H9 (cell line): ENCODE measurements around the gene ZNF879. TPM values are rescaled to one million over a fixed set of nuclear protein-coding genes. Genes with fewer than 3 reads are reported as not detected.

Experiments used
- DNase-seq: peaks from one replicate; pipeline ENCODE4 v3.0.0-alpha.2; 2017
- H2AFZ ChIP-seq: one replicate; pipeline ENCODE4 v1.6.1; 2013; ENCODE audit warnings: mild to moderate bottlenecking, low read length, control low read depth, moderate library complexity
- H2AK5ac ChIP-seq: 2 replicates; pipeline ENCODE4 v1.6.1; 2013; ENCODE audit warnings: low read length, control low read depth, mixed read lengths; ENCODE audit not compliant: insufficient read length
- H2BK120ac ChIP-seq: one replicate; pipeline ENCODE4 v1.6.1; 2013; ENCODE audit warnings: low read depth, mild to moderate bottlenecking, low read length, control low read depth, inconsistent platforms; ENCODE audit not compliant: poor library complexity, severe bottlenecking
- H2BK12ac ChIP-seq: 2 replicates; pipeline ENCODE4 v1.6.1; 2013; ENCODE audit warnings: low read length, control low read depth, mixed read lengths, low read depth; ENCODE audit not compliant: insufficient read length
- H2BK15ac ChIP-seq: 2 replicates; pipeline ENCODE4 v1.6.1; 2013; ENCODE audit warnings: low read depth, low read length, control low read depth
- H2BK20ac ChIP-seq: one replicate; pipeline ENCODE4 v1.6.1; 2013; ENCODE audit warnings: low read depth, mild to moderate bottlenecking, low read length, control low read depth, inconsistent platforms; ENCODE audit not compliant: poor library complexity, severe bottlenecking
- H2BK5ac ChIP-seq: 2 replicates; pipeline ENCODE4 v1.6.1; 2013; ENCODE audit warnings: low read length, control low read depth, mixed read lengths; ENCODE audit not compliant: insufficient read length
- H3K14ac ChIP-seq: 2 replicates; pipeline ENCODE4 v1.6.1; 2013; ENCODE audit warnings: low read length, control low read depth; ENCODE audit not compliant: insufficient read depth
- H3K18ac ChIP-seq: 2 replicates; pipeline ENCODE4 v1.6.1; 2013; ENCODE audit warnings: low read depth, mild to moderate bottlenecking, mixed read lengths, low read length, control low read depth; ENCODE audit not compliant: insufficient read length
- H3K23ac ChIP-seq: 2 replicates; pipeline ENCODE4 v1.6.1; 2013; ENCODE audit warnings: low read length, control low read depth, mixed read lengths, low read depth; ENCODE audit not compliant: insufficient read length
- H3K23me2 ChIP-seq: 2 replicates; pipeline ENCODE4 v1.6.1; 2013; ENCODE audit warnings: low read depth, mild to moderate bottlenecking, mixed read lengths, low read length, control low read depth; ENCODE audit not compliant: insufficient read length, poor library complexity, severe bottlenecking
- H3K27ac ChIP-seq: 2 replicates; pipeline ENCODE4 v1.5.1; 2013; ENCODE audit warnings: low read length, control low read depth, mixed read lengths, low read depth; ENCODE audit not compliant: insufficient read length
- H3K27me3 ChIP-seq: 2 replicates; pipeline ENCODE4 v1.6.1; 2013; ENCODE audit warnings: low read length, control low read depth, inconsistent platforms; ENCODE audit not compliant: insufficient read depth
- H3K4ac ChIP-seq: 2 replicates; pipeline ENCODE4 v1.6.1; 2013; ENCODE audit warnings: low read depth, mild to moderate bottlenecking, control low read depth, inconsistent platforms, low read length, moderate library complexity
- H3K4me1 ChIP-seq: 2 replicates; pipeline ENCODE4 v1.6.1; 2013; ENCODE audit warnings: low read length, control low read depth, inconsistent platforms; ENCODE audit not compliant: insufficient read depth
- H3K4me2 ChIP-seq: 2 replicates; pipeline ENCODE4 v1.6.1; 2013; ENCODE audit warnings: low read length, control low read depth, mixed read lengths; ENCODE audit not compliant: insufficient read length, insufficient read depth
- H3K56ac ChIP-seq: 2 replicates; pipeline ENCODE4 v1.6.1; 2013; ENCODE audit warnings: low read depth, mild to moderate bottlenecking, mixed read lengths, low read length, control low read depth; ENCODE audit not compliant: insufficient read length
- H3K79me1 ChIP-seq: 2 replicates; pipeline ENCODE4 v1.6.1; 2013; ENCODE audit warnings: low read depth, mild to moderate bottlenecking, moderate library complexity, low read length, control low read depth, inconsistent platforms; ENCODE audit not compliant: insufficient read depth, poor library complexity, severe bottlenecking
- H3K79me2 ChIP-seq: 2 replicates; pipeline ENCODE4 v1.6.1; 2013; ENCODE audit warnings: low read length, control low read depth, inconsistent platforms; ENCODE audit not compliant: insufficient read depth
- H3K9ac ChIP-seq: 2 replicates; pipeline ENCODE4 v1.6.1; 2013; ENCODE audit warnings: low read length, control low read depth, mixed read lengths; ENCODE audit not compliant: insufficient read length; ENCODE audit errors: extremely low read depth
- H3K9me3 ChIP-seq: one replicate; pipeline ENCODE4 v1.6.1; 2013; ENCODE audit warnings: low read depth, low read length, inconsistent platforms; ENCODE audit not compliant: control insufficient read depth
- H3T11ph ChIP-seq: one replicate; pipeline ENCODE4 v1.6.1; 2013; ENCODE audit warnings: mild to moderate bottlenecking, low read length, control low read depth, inconsistent platforms
- H4K20me1 ChIP-seq: one replicate; pipeline ENCODE4 v1.6.1; 2013; ENCODE audit not compliant: control insufficient read depth, insufficient read length, insufficient read depth
- H4K5ac ChIP-seq: 2 replicates; pipeline ENCODE4 v1.6.1; 2013; ENCODE audit warnings: low read depth, mild to moderate bottlenecking, mixed read lengths, low read length, control low read depth; ENCODE audit not compliant: insufficient read length
- H4K8ac ChIP-seq: replicated peaks from 2 replicates; pipeline ENCODE4 v1.6.1; 2013; ENCODE audit warnings: low read length, control low read depth, mixed read lengths, low read depth; ENCODE audit not compliant: insufficient read length
- H4K91ac ChIP-seq: 2 replicates; pipeline ENCODE4 v1.6.1; 2013; ENCODE audit warnings: low read depth, mild to moderate bottlenecking, moderate library complexity, mixed read lengths, low read length, control low read depth; ENCODE audit not compliant: insufficient read length
- H3K27ac Mint-ChIP-seq, 3 experiments: 2 replicates in 2 of 3; 3 replicates in 1 of 3; pipeline ENCODE4 v1.8.0; 2020 to 2021; ENCODE audit warnings: mixed read lengths in 3 of 3, mild to moderate bottlenecking in 1 of 3, moderate library complexity in 1 of 3
- H3K27me3 Mint-ChIP-seq: 2 replicates; pipeline ENCODE4 v1.8.0; 2021; ENCODE audit warnings: low read depth, mild to moderate bottlenecking, moderate library complexity, mixed read lengths
- H3K36me3 Mint-ChIP-seq, 3 experiments: 2 replicates in 2 of 3; 3 replicates in 1 of 3; pipeline ENCODE4 v1.8.0; 2020 to 2021; ENCODE audit warnings: low read depth in 3 of 3, mixed read lengths in 3 of 3; ENCODE audit not compliant: insufficient read depth in 1 of 3
- H3K4me1 Mint-ChIP-seq, 2 experiments: 2 replicates each; pipeline ENCODE4 v1.8.0; 2020; ENCODE audit warnings: mixed read lengths in 2 of 2
- H3K4me3 Mint-ChIP-seq, 2 experiments: 2 replicates in 1 of 2; 3 replicates in 1 of 2; pipeline ENCODE4 v1.8.0; 2020 to 2021; ENCODE audit warnings: mild to moderate bottlenecking in 2 of 2, mixed read lengths in 2 of 2, moderate library complexity in 1 of 2
- H3K9me3 Mint-ChIP-seq, 2 experiments: 2 replicates in 1 of 2; 3 replicates in 1 of 2; pipeline ENCODE4 v1.8.0; 2020; ENCODE audit warnings: mild to moderate bottlenecking in 2 of 2, mixed read lengths in 2 of 2, moderate library complexity in 1 of 2
- WGBS: extraction: QIAGEN DNeasy Blood & Tissue Kit; methylation state at CpG from one replicate; pipeline ENCODE4 v1.1.7; 2013; ENCODE audit warnings: missing lambda C conversion rate, low lambda C conversion rate, mixed read lengths; ENCODE audit not compliant: insufficient read length; ENCODE audit errors: extremely low coverage; 5-methylcytosine and 5-hydroxymethylcytosine counted together
- total RNA-seq: library from RNA; stranded (reverse); gene quantifications from 2 replicates; pipeline ENCODE4 v1.2.1, GENCODE V29; 2021
- TF ChIP-seq, protein P1 (sequence below): fragments of 200-600 bp; sonication (generic); conservative IDR thresholded peaks from 3 replicates; pipeline ENCODE4 v1.8.0; 2021; ENCODE audit warnings: antibody characterized with exemption, mild to moderate bottlenecking

The ZNF879 gene
- total RNA-seq, 1 experiment from 2014 or later = 5.4 TPM

- H3K4me2 ChIP-seq = peak within 1 kb of the TSS; percentile 33
- no peaks in the 10 kb centered on the region for H3K79me1 ChIP-seq
- no peak within 1 kb of the TSS for H2BK20ac ChIP-seq
- H2AFZ ChIP-seq = no peak within 1 kb of the TSS
- Mint-ChIP-seq H3K9me3 (peaks cover 75 to 79% of the 10 kb centered on the region in 2 experiments), H3K4me1 (no peaks in the 10 kb centered on the region), H3K27ac (peak within 1 kb of the TSS in 1 of 3 experiments; percentile 65; a peak in 1 of 7 replicates), H3K36me3 (peaks cover 29 to 48% (median 32%) of the 10 kb centered on the region in 3 experiments), H3K4me3 (peak within 1 kb of the TSS; percentile 71 to 86), H3K27me3 (peaks cover 31% of the 10 kb centered on the region)
- no peaks in the 10 kb centered on the region for H3K27me3 ChIP-seq
- no peak within 1 kb of the TSS for H3T11ph ChIP-seq
- no peak within 1 kb of the TSS for H3K4ac ChIP-seq
- no peak within 1 kb of the TSS for H2AK5ac ChIP-seq
- H3K18ac ChIP-seq = no peak within 1 kb of the TSS
- no peaks in the 10 kb centered on the region for H4K20me1 ChIP-seq
- H4K8ac ChIP-seq = no peak within 1 kb of the TSS
- no peaks in the 10 kb centered on the region for H3K79me2 ChIP-seq
- no peak within 1 kb of the TSS for H3K23ac ChIP-seq
- H3K9me3 ChIP-seq = peaks cover 29% of the 10 kb centered on the region
- no peak within 1 kb of the TSS for H2BK12ac ChIP-seq
- H3K23me2 ChIP-seq = peaks cover 6% of the 10 kb centered on the region
- no peak within 1 kb of the TSS for H2BK5ac ChIP-seq
- H3K4me1 ChIP-seq = no peaks in the 10 kb centered on the region
- H3K27ac ChIP-seq = no peak within 1 kb of the TSS
- peak within 1 kb of the TSS; percentile 21 for H3K9ac ChIP-seq
- no CpG with 5 or more reads among the region's 81 CpGs for WGBS
- no peak within 1 kb of the TSS for H2BK15ac ChIP-seq
- no peak within 1 kb of the TSS for H2BK120ac ChIP-seq
- H4K5ac ChIP-seq = no peak within 1 kb of the TSS
- no peak within 1 kb of the TSS for H3K56ac ChIP-seq
- H3K14ac ChIP-seq = peak within 1 kb of the TSS; percentile 66
- TF ChIP-seq, protein P1, sequence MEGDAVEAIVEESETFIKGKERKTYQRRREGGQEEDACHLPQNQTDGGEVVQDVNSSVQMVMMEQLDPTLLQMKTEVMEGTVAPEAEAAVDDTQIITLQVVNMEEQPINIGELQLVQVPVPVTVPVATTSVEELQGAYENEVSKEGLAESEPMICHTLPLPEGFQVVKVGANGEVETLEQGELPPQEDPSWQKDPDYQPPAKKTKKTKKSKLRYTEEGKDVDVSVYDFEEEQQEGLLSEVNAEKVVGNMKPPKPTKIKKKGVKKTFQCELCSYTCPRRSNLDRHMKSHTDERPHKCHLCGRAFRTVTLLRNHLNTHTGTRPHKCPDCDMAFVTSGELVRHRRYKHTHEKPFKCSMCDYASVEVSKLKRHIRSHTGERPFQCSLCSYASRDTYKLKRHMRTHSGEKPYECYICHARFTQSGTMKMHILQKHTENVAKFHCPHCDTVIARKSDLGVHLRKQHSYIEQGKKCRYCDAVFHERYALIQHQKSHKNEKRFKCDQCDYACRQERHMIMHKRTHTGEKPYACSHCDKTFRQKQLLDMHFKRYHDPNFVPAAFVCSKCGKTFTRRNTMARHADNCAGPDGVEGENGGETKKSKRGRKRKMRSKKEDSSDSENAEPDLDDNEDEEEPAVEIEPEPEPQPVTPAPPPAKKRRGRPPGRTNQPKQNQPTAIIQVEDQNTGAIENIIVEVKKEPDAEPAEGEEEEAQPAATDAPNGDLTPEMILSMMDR = no peak
- no peak within 1 kb of the TSS for H4K91ac ChIP-seq
- DNase-seq = peak; percentile 94
Observed at GRCh38 chr5:179060116-179061008, 36.8 kb downstream of the ZNF879 start, which contains the start of gene ZNF354C. Gene ZNF354C, plus strand, starts transcription at chr5:179060373. Its CDS starts 1,696 bp downstream, at chr5:179062069.
